IMR-90 (cell line): Measurements from ENCODE around the gene NUP210L. TPM values are rescaled to one million over a fixed set of nuclear protein-coding genes. Genes with fewer than 3 reads are reported as not detected.

Experiments
- ATAC-seq: fragments of 200-7000 bp; cut with Tn5 transposase; 2 replicates; pipeline ENCODE4 v1.9.1; 2020; ENCODE audit warnings: low read depth, mild to moderate bottlenecking, moderate library complexity
- BruUV-seq: library from RNA; stranded (reverse); fragments of 400-500 nt; replicated peaks from 2 replicates; lab custom pipeline; 2021; lab: Mats Ljungman, UMichigan
- CTCF ChIA-PET: fragments of 300-600 bp; formaldehyde crosslinking; extraction: SDS; loops from one replicate; lab custom pipeline; 2021; ENCODE audit warnings: antibody characterized with exemption; lab: Yijun Ruan, JAX
- POLR2A ChIA-PET: fragments of 300-600 bp; sonication (Branson Sonifier 250); formaldehyde crosslinking; loops from one replicate; lab custom pipeline; 2022; ENCODE audit warnings: antibody characterized with exemption; ENCODE audit not compliant: unreplicated experiment; lab: Charles Lee
- DNase-seq: peaks from one replicate; pipeline ENCODE4 v3.0.0; 2013
- H2AFZ ChIP-seq: replicated peaks from 2 replicates; pipeline ENCODE3; 2013; ENCODE audit warnings: low read length, mild to moderate bottlenecking; ENCODE audit not compliant: poor library complexity
- H2AK5ac ChIP-seq: 2 replicates; pipeline ENCODE4 v1.6.1; 2013; ENCODE audit warnings: low read depth, low read length, inconsistent platforms
- H2AK9ac ChIP-seq: replicated peaks from 2 replicates; pipeline ENCODE3; 2013; ENCODE audit warnings: mild to moderate bottlenecking, low read depth, low read length, moderate library complexity; ENCODE audit not compliant: poor library complexity
- H2BK120ac ChIP-seq: 2 replicates; pipeline ENCODE4 v1.6.1; 2013; ENCODE audit warnings: low read depth, low read length, inconsistent platforms
- H2BK15ac ChIP-seq: 3 replicates; pipeline ENCODE4 v1.6.1; 2013; ENCODE audit warnings: low read depth, low read length, inconsistent platforms
- H2BK20ac ChIP-seq: 2 replicates; pipeline ENCODE4 v1.6.1; 2013; ENCODE audit warnings: low read depth, mild to moderate bottlenecking, inconsistent platforms, low read length, moderate library complexity
- H2BK5ac ChIP-seq: 2 replicates; pipeline ENCODE4 v1.6.1; 2013; ENCODE audit warnings: mild to moderate bottlenecking, low read depth, low read length, inconsistent platforms; ENCODE audit not compliant: poor library complexity, severe bottlenecking
- H3K14ac ChIP-seq: replicated peaks from 2 replicates; pipeline ENCODE4 v1.6.1; 2013; ENCODE audit warnings: low read depth, low read length, inconsistent platforms
- H3K18ac ChIP-seq: 2 replicates; pipeline ENCODE4 v1.6.1; 2013; ENCODE audit warnings: low read depth, low read length, control low read depth
- H3K23ac ChIP-seq: 2 replicates; pipeline ENCODE4 v1.6.1; 2013; ENCODE audit warnings: low read depth, low read length, inconsistent platforms
- H3K27ac ChIP-seq: 2 replicates; pipeline ENCODE4 v1.5.1; 2013; ENCODE audit warnings: mild to moderate bottlenecking, control low read depth, low read length; ENCODE audit not compliant: insufficient read depth
- H3K27me3 ChIP-seq: 2 replicates; pipeline ENCODE4 v1.6.1; 2013; ENCODE audit warnings: low read length; ENCODE audit not compliant: control insufficient read depth, insufficient read depth
- H3K36me3 ChIP-seq: 2 replicates; pipeline ENCODE4 v1.6.1; 2013; ENCODE audit warnings: low read length, mixed read lengths; ENCODE audit not compliant: control insufficient read depth, insufficient read depth
- H3K4ac ChIP-seq: 2 replicates; pipeline ENCODE4 v1.6.1; 2013; ENCODE audit warnings: low read depth, low read length, inconsistent platforms
- H3K4me1 ChIP-seq: 2 replicates; pipeline ENCODE4 v1.6.1; 2013; ENCODE audit warnings: low read length, mixed read lengths; ENCODE audit not compliant: control insufficient read depth, insufficient read depth
- H3K4me2 ChIP-seq: 2 replicates; pipeline ENCODE4 v1.6.1; 2013; ENCODE audit warnings: low read depth, mild to moderate bottlenecking, control low read depth, low read length, moderate library complexity
- H3K4me3 ChIP-seq: 2 replicates; pipeline ENCODE4 v1.5.1; 2013; ENCODE audit warnings: low read depth, mild to moderate bottlenecking, control low read depth, low read length, moderate library complexity; ENCODE audit not compliant: insufficient read depth
- H3K56ac ChIP-seq: 2 replicates; pipeline ENCODE4 v1.6.1; 2013; ENCODE audit warnings: low read length, inconsistent platforms; ENCODE audit not compliant: insufficient read depth; ENCODE audit errors: extremely low read depth
- H3K79me1 ChIP-seq, 2 experiments: 2 replicates each; pipeline ENCODE4 v1.6.1; 2013; ENCODE audit warnings: low read length in 2 of 2, inconsistent platforms in 1 of 2, low read depth in 1 of 2
- H3K9ac ChIP-seq: 2 replicates; pipeline ENCODE4 v1.6.1; 2013; ENCODE audit warnings: low read depth, low read length, control low read depth
- H3K9me1 ChIP-seq: 2 replicates; pipeline ENCODE4 v1.6.1; 2013; ENCODE audit warnings: low read length, inconsistent platforms; ENCODE audit not compliant: insufficient read depth
- H3K9me3 ChIP-seq: 2 replicates; pipeline ENCODE4 v1.6.1; 2013; ENCODE audit warnings: low read length; ENCODE audit not compliant: control insufficient read depth, insufficient read depth
- H4K20me1 ChIP-seq: 2 replicates; pipeline ENCODE4 v1.6.1; 2013; ENCODE audit warnings: low read length, inconsistent platforms; ENCODE audit not compliant: insufficient read depth
- H4K5ac ChIP-seq: 2 replicates; pipeline ENCODE4 v1.6.1; 2013; ENCODE audit warnings: mild to moderate bottlenecking, low read depth, low read length, control low read depth
- H4K8ac ChIP-seq, 2 experiments: 2 replicates each; pipeline ENCODE4 v1.6.1; 2013; ENCODE audit warnings: low read depth in 2 of 2, low read length in 2 of 2, control low read depth in 1 of 2, inconsistent platforms in 1 of 2
- H4K91ac ChIP-seq: 2 replicates; pipeline ENCODE4 v1.6.1; 2013; ENCODE audit warnings: low read depth, low read length, inconsistent platforms; ENCODE audit not compliant: insufficient read depth
- CEBPB ChIP-seq: IDR thresholded peaks from 2 replicates; pipeline ENCODE4 v1.6.1; 2012; ENCODE audit warnings: low read depth, low read length, improper control_type of control experiment
- MAFK ChIP-seq: IDR thresholded peaks from 2 replicates; pipeline ENCODE4 v1.6.1; 2012; ENCODE audit warnings: low read depth, low read length, improper control_type of control experiment
- NFE2L2 ChIP-seq: fragments of 150-350 bp; IDR thresholded peaks from 2 replicates; pipeline ENCODE4 v1.6.1; 2016; ENCODE audit warnings: low read depth, mild to moderate bottlenecking, low read length
- SMC3 ChIP-seq: fragments of 150-350 bp; IDR thresholded peaks from 2 replicates; pipeline ENCODE4 v1.6.1; 2016; ENCODE audit warnings: low read depth, mild to moderate bottlenecking, antibody characterized with exemption, low read length, moderate library complexity
- WGBS, 2 experiments: methylation state at CpG; one replicate each; pipeline versions ENCODE4 v1.1.5 to v1.1.7; 2013; ENCODE audit warnings: missing lambda C conversion rate in 2 of 2; ENCODE audit not compliant: insufficient read length in 1 of 2; ENCODE audit errors: extremely low coverage in 2 of 2; 5-methylcytosine and 5-hydroxymethylcytosine counted together
- dilution Hi-C: fragments of 300-500 bp; cut with HindIII; formaldehyde crosslinking; loops from one replicate; pipeline ENCODE4 v1.14.3; 2018; ENCODE audit warnings: low sequenced_read_pairs; ENCODE audit not compliant: unreplicated experiment
- in situ Hi-C: fragments of 300-500 bp; cut with MboI; formaldehyde crosslinking; loops from 3 replicates; pipeline ENCODE4 v1.14.3; 2019; ENCODE audit warnings: low sequenced_read_pairs, inconsistent platforms, mixed read lengths
- intact Hi-C: fragments of 100-400 bp; cut with micrococcal nuclease; formaldehyde crosslinking; loops from 2 replicates; pipeline ENCODE4 v1.10.0; 2022
- polyA plus RNA-seq, 3 experiments: library from polyadenylated mRNA; depleted of rRNA; stranded (reverse); fragments of >200 nt; gene quantifications; 2 replicates each; pipeline ENCODE4 v1.2.3, GENCODE V29; 2012; ENCODE audit warnings: low replicate concordance in 1 of 3
- total RNA-seq: library from RNA; depleted of rRNA; stranded (reverse); fragments of >200 nt; gene quantifications from 2 replicates; pipeline ENCODE4 v1.2.3, GENCODE V29; 2012
- TF ChIP-seq, protein P1 (sequence below): fragments of 150-350 bp; IDR thresholded peaks from 2 replicates; pipeline ENCODE4 v1.6.1; 2017; ENCODE audit warnings: mild to moderate bottlenecking, antibody characterized with exemption, low read length, low read depth
- TF ChIP-seq, protein P2 (sequence below): fragments of 150-350 bp; IDR thresholded peaks from 2 replicates; pipeline ENCODE4 v1.6.1; 2016; ENCODE audit warnings: low read depth, mild to moderate bottlenecking, low read length, moderate library complexity, borderline replicate concordance

Gene NUP210L
- total and polyA plus RNA-seq, 2 of the 4 experiments (the other 2 are of a cell fraction): under 0.01 to 0.02 TPM

DNA sequence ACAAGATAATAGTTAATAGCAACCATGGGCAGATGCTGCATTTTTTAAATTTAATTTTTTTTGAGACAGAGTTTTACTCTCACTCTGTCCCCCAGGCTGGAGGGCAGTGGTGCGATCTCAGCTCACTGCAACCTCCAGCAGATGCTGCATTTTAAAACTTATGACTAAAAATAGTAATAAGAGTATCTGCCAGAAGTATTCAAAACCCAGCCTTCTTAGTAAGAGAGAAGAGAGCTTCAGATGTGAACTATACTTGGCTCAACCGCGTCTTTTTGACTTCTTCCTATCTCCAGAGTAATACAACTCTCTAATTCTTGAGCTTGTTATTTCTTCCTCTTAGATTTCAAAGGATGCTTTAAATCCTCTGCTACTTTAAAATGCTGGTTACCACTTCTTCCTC, 159.7 kb downstream of the NUP210L start:
- Histone ChIP-seq H2BK120ac (no peak overlapping the region), H3K9me3 (no peaks in the 10 kb centered on the region), H3K27me3 (no peaks in the 10 kb centered on the region), H4K20me1 (peaks cover 23% of the 10 kb centered on the region; the same call in 1 of the 2 replicates), H3K9ac (no peak overlapping the region), H2BK15ac (no peak overlapping the region), H2AK9ac (no peak overlapping the region), H4K5ac (no peak overlapping the region), H3K23ac (no peak overlapping the region), H3K27ac (no peak overlapping the region), H2AFZ (no peak overlapping the region), H4K91ac (no peak overlapping the region), H3K4ac (no peak overlapping the region), H3K4me1 (0 out of 2 replicates have a peak, but pooled peaks cover 2% of the 10 kb centered on the region), H3K9me1 (peaks cover 4% of the 10 kb centered on the region; the same call in 1 of the 2 replicates), H2AK5ac (no peak overlapping the region), H3K14ac (no peak overlapping the region), H2BK20ac (no peak overlapping the region), H3K56ac (no peak overlapping the region), H3K36me3 (peaks cover 28% of the 10 kb centered on the region), H3K4me2 (no peak overlapping the region), H2BK5ac (no peak overlapping the region), H4K8ac (no peak overlapping the region), H3K79me1 (peaks cover 17 to 37% of the 10 kb centered on the region in 2 experiments), H3K4me3 (no peak overlapping the region), H3K18ac (no peak overlapping the region)
- WGBS, 2 experiments: no CpG with 5 or more reads among the region's 3 CpGs
- TF ChIP-seq MAFK: no peak
- TF ChIP-seq, protein P1, sequence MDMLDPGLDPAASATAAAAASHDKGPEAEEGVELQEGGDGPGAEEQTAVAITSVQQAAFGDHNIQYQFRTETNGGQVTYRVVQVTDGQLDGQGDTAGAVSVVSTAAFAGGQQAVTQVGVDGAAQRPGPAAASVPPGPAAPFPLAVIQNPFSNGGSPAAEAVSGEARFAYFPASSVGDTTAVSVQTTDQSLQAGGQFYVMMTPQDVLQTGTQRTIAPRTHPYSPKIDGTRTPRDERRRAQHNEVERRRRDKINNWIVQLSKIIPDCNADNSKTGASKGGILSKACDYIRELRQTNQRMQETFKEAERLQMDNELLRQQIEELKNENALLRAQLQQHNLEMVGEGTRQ: no peak
- no peak for TF ChIP-seq SMC3
- TF ChIP-seq NFE2L2: no peak
- TF ChIP-seq, protein P2, sequence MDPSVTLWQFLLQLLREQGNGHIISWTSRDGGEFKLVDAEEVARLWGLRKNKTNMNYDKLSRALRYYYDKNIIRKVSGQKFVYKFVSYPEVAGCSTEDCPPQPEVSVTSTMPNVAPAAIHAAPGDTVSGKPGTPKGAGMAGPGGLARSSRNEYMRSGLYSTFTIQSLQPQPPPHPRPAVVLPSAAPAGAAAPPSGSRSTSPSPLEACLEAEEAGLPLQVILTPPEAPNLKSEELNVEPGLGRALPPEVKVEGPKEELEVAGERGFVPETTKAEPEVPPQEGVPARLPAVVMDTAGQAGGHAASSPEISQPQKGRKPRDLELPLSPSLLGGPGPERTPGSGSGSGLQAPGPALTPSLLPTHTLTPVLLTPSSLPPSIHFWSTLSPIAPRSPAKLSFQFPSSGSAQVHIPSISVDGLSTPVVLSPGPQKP: no peak
- TF ChIP-seq CEBPB: no peak
- BruUV-seq: no TSS peak
- CTCF ChIA-PET: interaction anchor here (0.6 kb wide), 1 partner anchor 312 kb away, joined by 3 read pairs; no protein-coding TSS in a partner anchor
- in situ Hi-C loops (no loop called here), dilution Hi-C loops (no loop called here), intact Hi-C loops (no loop called here)
- POLR2A ChIA-PET: interaction anchor here (0.6 kb wide), 1 partner anchor 227 kb away, joined by 5 read pairs; no protein-coding TSS in a partner anchor
- DNase-seq (no peak), ATAC-seq (no peak)
